Inflammatory macrophage treated with lipopolysaccharide for 1 hour (primary cell): ENCODE data around the gene LTB.
A peak's percentile ranks its signal among the peaks of the same experiment; 100 is the strongest.

Source experiments
- DNase-seq, 2 donors: peaks; one replicate each; pipeline ENCODE4 v3.0.0-alpha.2; 2020 to 2022

Gene LTB

GRCh38 chr6:31546958-31547726 lies 35.1 kb downstream of the LTB start, which contains the start of gene NFKBIL1:
TSS of gene NFKBIL1 (plus strand) at chr6:31547608. CDS start at chr6:31547695, 87 bp downstream.
- peak; percentile 93 to 94 for DNase-seq

GRCh38 chr6:31546339-31546957 lies 35.8 kb downstream of the LTB start, which contains the start of gene ATP6V1G2:
TSS of gene ATP6V1G2 (minus strand) at chr6:31546608. CDS start at chr6:31546559, 49 bp downstream.
- peak; percentile 54 to 85 for DNase-seq

GRCh38 chr6:31545291-31545690 lies 36.9 kb downstream of the LTB start:
- no peak for DNase-seq

- no peak for DNase-seq
Measured at GRCh38 chr6:31544676-31545075, 37.5 kb downstream of the LTB start.

GRCh38 chr6:31543639-31544038 lies 38.6 kb downstream of the LTB start:
- no peak for DNase-seq

- DNase-seq = peak; percentile 95 to 96
Measured at GRCh38 chr6:31541658-31542521, 40.3 kb downstream of the LTB start, which contains the start of gene DDX39B. TSS of gene DDX39B (minus strand) at chr6:31542003. CDS start at chr6:31540532, 1,471 bp downstream.

- DNase-seq = peak in 1 of 2 donors; percentile 66
Measured at GRCh38 chr6:31541059-31541657, 41.1 kb downstream of the LTB start.

GRCh38 chr6:31540640-31541039 lies 41.6 kb downstream of the LTB start:
- DNase-seq = no peak

GRCh38 chr6:31538805-31539400 lies 43.3 kb downstream of the LTB start:
- no peak for DNase-seq

GRCh38 chr6:31535538-31536324 lies 46.5 kb downstream of the LTB start:
- DNase-seq = no peak

- no peak for DNase-seq
Measured at GRCh38 chr6:31534521-31535040, 47.6 kb downstream of the LTB start.

- no peak for DNase-seq
Measured at GRCh38 chr6:31534011-31534410, 48.2 kb downstream of the LTB start.

GRCh38 chr6:31533455-31533841 lies 48.8 kb downstream of the LTB start:
- DNase-seq = no peak

GRCh38 chr6:31532644-31533454 lies 49.4 kb downstream of the LTB start:
- no peak for DNase-seq

GRCh38 chr6:31531771-31532643 lies 50.2 kb downstream of the LTB start:
- DNase-seq = no peak

- DNase-seq = no peak
Measured at GRCh38 chr6:31531162-31531561, 51.1 kb downstream of the LTB start.

GRCh38 chr6:31530659-31531058 lies 51.6 kb downstream of the LTB start:
- no peak for DNase-seq
